Lung (tissue), 12 donors: Measurements from ENCODE around the gene UST. TPM values are rescaled to one million over a fixed set of nuclear protein-coding genes. Genes with fewer than 3 reads are reported as not detected.

Source experiments
- ATAC-seq: fragments of 200-7000 bp; cut with Tn5 transposase; one replicate; pipeline ENCODE4 v1.9.1; 2020; ENCODE audit warnings: moderate number of reproducible peaks; ENCODE audit not compliant: insufficient read depth, low FRiP score
- DNase-seq, 3 donors: peaks; one replicate each; pipeline ENCODE4 v3.0.0-alpha.2; 2013 to 2017
- H3K27ac ChIP-seq, 2 donors: one replicate each; pipeline ENCODE4 v1.5.1; 2013; ENCODE audit warnings: mild to moderate bottlenecking in 2 of 2, moderate library complexity in 2 of 2, control low read depth in 1 of 2, inconsistent platforms in 1 of 2, low read depth in 1 of 2, low read length in 1 of 2
- H3K27me3 ChIP-seq, 3 donors: one replicate each; pipeline ENCODE4 v1.5.1; 2013; ENCODE audit warnings: low read length in 2 of 3; ENCODE audit not compliant: control insufficient read depth in 3 of 3, insufficient read depth in 3 of 3
- H3K36me3 ChIP-seq, 4 donors: one replicate each; pipeline ENCODE4 v1.5.1; 2013; ENCODE audit warnings: low read length in 4 of 4, mild to moderate bottlenecking in 1 of 4, moderate library complexity in 1 of 4; ENCODE audit not compliant: control insufficient read depth in 4 of 4, insufficient read depth in 4 of 4
- H3K4me1 ChIP-seq, 5 donors: one replicate each; pipeline ENCODE4 v1.5.1; 2013; ENCODE audit warnings: low read length in 5 of 5, mild to moderate bottlenecking in 2 of 5, moderate library complexity in 1 of 5; ENCODE audit not compliant: control insufficient read depth in 5 of 5, insufficient read depth in 5 of 5
- H3K4me3 ChIP-seq: one replicate; pipeline ENCODE4 v1.5.1; 2013; ENCODE audit warnings: mild to moderate bottlenecking, control low read depth, moderate library complexity
- H3K9ac ChIP-seq, 2 donors: one replicate each; pipeline ENCODE4 v1.5.1; 2013; ENCODE audit warnings: low read length in 2 of 2, control low read depth in 1 of 2; ENCODE audit not compliant: insufficient read depth in 1 of 2
- H3K9me3 ChIP-seq, 4 donors: one replicate each; pipeline ENCODE4 v1.5.1; 2013; ENCODE audit warnings: low read length in 3 of 4, mild to moderate bottlenecking in 1 of 4, moderate library complexity in 1 of 4; ENCODE audit not compliant: control insufficient read depth in 4 of 4, insufficient read depth in 3 of 4
- CTCF ChIP-seq: IDR thresholded peaks from 2 replicates; pipeline ENCODE4 v1.5.1; 2012; ENCODE audit warnings: mild to moderate bottlenecking; ENCODE audit errors: control extremely low read depth, extremely low read depth
- WGBS, 2 donors: extraction: QIAGEN DNeasy Blood & Tissue Kit; methylation state at CpG; one replicate each; pipeline ENCODE4 v1.1.7; 2013; 5-methylcytosine and 5-hydroxymethylcytosine counted together
- polyA plus RNA-seq, 2 donors: library from polyadenylated mRNA; stranded (reverse); fragments of 200-250 nt; gene quantifications; one replicate each; pipeline ENCODE4 v1.2.1, GENCODE V29; 2013
- total RNA-seq, 2 donors: library from RNA; depleted of rRNA in 1 of 2; stranded (reverse); fragments of >200 nt in 1 of 2; gene quantifications; one replicate each; pipeline ENCODE4 v1.2.1, GENCODE V29; 2014 to 2021
- donor health status: control.
- donor health status: control.
- donor health status: Bipolar disorder and iron deficiency.
- donor health status: healthy.
- donor health status: DM: yes; HTN: yes; CAD: no.

UST gene
- total and polyA plus RNA-seq, 4 donors, result 4.5 to 24.0 (median 7.1) TPM

GRCh38 chr6:148827416-148828045 lies 80.7 kb downstream of the UST start:
- TF ChIP-seq CTCF, result no peak
- no peaks in the 10 kb centered on the region for H3K36me3 ChIP-seq
- H3K9me3 ChIP-seq, result no peaks in the 10 kb centered on the region
- H3K4me3 ChIP-seq, result no peak overlapping the region
- H3K27me3 ChIP-seq, result no peaks in the 10 kb centered on the region
- H3K9ac ChIP-seq, result no peak overlapping the region
- no peak overlapping the region for H3K27ac ChIP-seq
- 93 to 96% methylated on average over 5 of the region's 5 CpGs for WGBS, 2 donors
- H3K4me1 ChIP-seq, result peaks cover 0 to 5% (median 0%) of the 10 kb centered on the region in 5 donors
- DNase-seq, result no peak
- no peak for ATAC-seq

DNA sequence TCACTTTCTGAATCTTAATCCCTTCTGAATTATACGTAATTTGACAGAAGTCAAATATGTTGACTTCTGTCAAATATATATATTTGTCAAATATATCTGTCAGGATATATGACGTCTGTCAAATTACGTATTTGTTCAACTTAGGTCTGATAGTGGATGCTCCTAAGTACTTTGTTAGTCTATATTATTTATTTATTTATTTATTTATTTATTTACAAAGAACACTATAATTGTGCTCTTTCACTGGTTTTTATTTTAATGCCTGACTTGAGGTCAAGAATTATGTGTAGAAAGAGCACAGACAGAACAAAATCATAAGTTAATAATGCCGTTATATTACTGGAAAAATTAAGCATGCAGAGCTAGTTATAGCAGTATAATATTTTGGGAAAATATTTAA lies 81.2 kb downstream of the UST start:
- TF ChIP-seq CTCF, result no peak
- H3K9me3 ChIP-seq, result no peaks in the 10 kb centered on the region
- peaks cover 0 to 3% (median 0%) of the 10 kb centered on the region in 5 donors for H3K4me1 ChIP-seq
- no peak for ATAC-seq
- H3K27ac ChIP-seq, result no peak overlapping the region
- WGBS, 2 donors, result 97 to 98% methylated on average over 4 of the region's 4 CpGs
- H3K27me3 ChIP-seq, result no peaks in the 10 kb centered on the region
- no peaks in the 10 kb centered on the region for H3K36me3 ChIP-seq
- DNase-seq, result no peak
- no peak overlapping the region for H3K4me3 ChIP-seq
- H3K9ac ChIP-seq, result no peak overlapping the region

- TF ChIP-seq CTCF, result no peak
- Histone ChIP-seq H3K27ac (no peak overlapping the region), H3K9me3 (no peaks in the 10 kb centered on the region), H3K4me3 (no peak overlapping the region), H3K4me1 (no peaks in the 10 kb centered on the region), H3K27me3 (no peaks in the 10 kb centered on the region), H3K36me3 (no peaks in the 10 kb centered on the region), H3K9ac (no peak overlapping the region)
- WGBS, 2 donors, result 93 to 94% methylated on average over 4 of the region's 4 CpGs
- ATAC-seq, result no peak
- no peak for DNase-seq
Measured at GRCh38 chr6:148829415-148830101, 82.7 kb downstream of the UST start.
